ENCODE results near the gene FAM163B.

The FAM163B gene

DNA sequence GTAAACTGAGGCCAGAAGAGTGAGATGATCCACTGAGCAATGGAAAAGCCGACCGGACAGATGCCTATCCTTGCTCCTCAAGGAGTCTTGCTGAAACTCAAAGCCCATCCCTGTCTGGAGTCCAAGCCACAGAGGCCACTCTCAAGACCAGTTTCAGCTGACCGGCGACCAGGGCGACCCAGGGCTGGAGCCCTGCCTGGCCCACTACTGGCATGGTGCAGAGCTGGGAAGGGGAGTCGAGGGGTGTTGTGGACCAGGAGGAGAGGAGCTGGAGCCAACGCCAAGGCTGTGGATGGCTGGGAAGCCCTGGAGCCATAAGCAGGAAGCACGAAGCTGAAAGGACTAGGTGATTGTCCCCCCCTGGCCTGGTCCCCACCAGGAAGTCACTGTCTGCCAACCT is 22.1 kb downstream of the FAM163B start:
- DNase-seq (ENCODE audit: low spot score): no peak
- Histone ChIP-seq H3K27ac (ENCODE audit: poor library complexity, severe bottlenecking) (no peak overlapping the region), H3K4me1 (ENCODE audit: insufficient read depth, poor library complexity, severe bottlenecking) (no peaks in the 10 kb centered on the region), H3K27me3 (ENCODE audit: insufficient read depth, poor library complexity, severe bottlenecking) (peaks cover 15% of the 10 kb centered on the region), H3K36me3 (ENCODE audit: low read depth) (no peaks in the 10 kb centered on the region), H3K4me3 (ENCODE audit: severe bottlenecking) (no peak overlapping the region), H3K9me3 (ENCODE audit: severe bottlenecking) (no peaks in the 10 kb centered on the region)
- no peak for ATAC-seq (ENCODE audit: low read depth)
- TF ChIP-seq, protein P1, sequence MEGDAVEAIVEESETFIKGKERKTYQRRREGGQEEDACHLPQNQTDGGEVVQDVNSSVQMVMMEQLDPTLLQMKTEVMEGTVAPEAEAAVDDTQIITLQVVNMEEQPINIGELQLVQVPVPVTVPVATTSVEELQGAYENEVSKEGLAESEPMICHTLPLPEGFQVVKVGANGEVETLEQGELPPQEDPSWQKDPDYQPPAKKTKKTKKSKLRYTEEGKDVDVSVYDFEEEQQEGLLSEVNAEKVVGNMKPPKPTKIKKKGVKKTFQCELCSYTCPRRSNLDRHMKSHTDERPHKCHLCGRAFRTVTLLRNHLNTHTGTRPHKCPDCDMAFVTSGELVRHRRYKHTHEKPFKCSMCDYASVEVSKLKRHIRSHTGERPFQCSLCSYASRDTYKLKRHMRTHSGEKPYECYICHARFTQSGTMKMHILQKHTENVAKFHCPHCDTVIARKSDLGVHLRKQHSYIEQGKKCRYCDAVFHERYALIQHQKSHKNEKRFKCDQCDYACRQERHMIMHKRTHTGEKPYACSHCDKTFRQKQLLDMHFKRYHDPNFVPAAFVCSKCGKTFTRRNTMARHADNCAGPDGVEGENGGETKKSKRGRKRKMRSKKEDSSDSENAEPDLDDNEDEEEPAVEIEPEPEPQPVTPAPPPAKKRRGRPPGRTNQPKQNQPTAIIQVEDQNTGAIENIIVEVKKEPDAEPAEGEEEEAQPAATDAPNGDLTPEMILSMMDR (IDR thresholded peaks at IDR 0.05; ENCODE audit: poor library complexity, severe bottlenecking): no peak

DNA sequence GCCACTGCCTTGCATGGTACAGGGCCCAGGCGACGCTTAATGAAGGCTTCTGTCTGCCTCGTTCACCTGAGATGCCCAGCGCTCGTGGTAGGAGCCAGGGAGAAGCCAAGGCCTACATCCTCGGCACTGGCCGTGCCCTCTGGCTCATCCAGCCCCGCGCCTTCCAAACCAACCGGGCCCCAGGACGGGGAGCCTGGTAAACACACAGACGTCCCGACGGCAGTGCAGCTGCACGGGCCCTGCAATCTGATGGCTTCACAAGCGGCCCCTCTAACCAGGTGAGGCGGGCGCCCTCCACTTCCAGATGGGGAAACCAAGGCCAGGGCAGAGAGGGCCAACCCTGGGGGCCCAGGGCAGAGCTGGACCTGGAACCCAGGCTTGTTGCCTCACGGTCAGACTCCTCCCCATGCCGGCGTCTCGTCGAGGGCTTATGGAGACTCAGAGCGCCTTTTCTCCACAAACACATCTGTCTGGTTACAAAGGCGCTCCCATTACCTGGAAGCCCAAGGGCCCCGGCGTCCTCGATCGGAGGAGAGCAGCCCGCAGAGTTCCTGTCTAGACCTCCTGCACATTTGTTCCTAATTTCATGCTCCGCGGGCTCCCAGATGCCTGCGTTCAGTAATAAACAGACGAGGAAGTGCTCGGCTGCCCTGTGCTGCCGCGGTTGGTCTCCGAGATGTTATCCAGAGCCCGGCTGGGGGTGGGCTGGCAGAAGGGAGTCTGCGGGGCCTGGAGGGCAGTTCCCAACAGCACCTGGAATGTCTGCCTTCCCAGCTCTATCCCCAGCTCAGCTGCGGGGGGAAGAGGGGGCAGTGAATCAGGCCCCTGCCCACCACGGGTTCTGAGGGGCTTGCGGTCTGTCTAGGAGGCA is 23.5 kb downstream of the FAM163B start:
- ATAC-seq (ENCODE audit: low read depth) (no peak), DNase-seq (ENCODE audit: low spot score) (no peak)
- Histone ChIP-seq H3K9me3 (ENCODE audit: severe bottlenecking) (no peaks in the 10 kb centered on the region), H3K36me3 (ENCODE audit: low read depth) (no peaks in the 10 kb centered on the region), H3K4me1 (ENCODE audit: insufficient read depth, poor library complexity, severe bottlenecking) (no peaks in the 10 kb centered on the region), H3K4me3 (ENCODE audit: severe bottlenecking) (no peak overlapping the region), H3K27me3 (ENCODE audit: insufficient read depth, poor library complexity, severe bottlenecking) (peaks cover 23% of the 10 kb centered on the region), H3K27ac (ENCODE audit: poor library complexity, severe bottlenecking) (no peak overlapping the region)
- TF ChIP-seq, protein P1 (IDR thresholded peaks at IDR 0.05; ENCODE audit: poor library complexity, severe bottlenecking): no peak

DNA sequence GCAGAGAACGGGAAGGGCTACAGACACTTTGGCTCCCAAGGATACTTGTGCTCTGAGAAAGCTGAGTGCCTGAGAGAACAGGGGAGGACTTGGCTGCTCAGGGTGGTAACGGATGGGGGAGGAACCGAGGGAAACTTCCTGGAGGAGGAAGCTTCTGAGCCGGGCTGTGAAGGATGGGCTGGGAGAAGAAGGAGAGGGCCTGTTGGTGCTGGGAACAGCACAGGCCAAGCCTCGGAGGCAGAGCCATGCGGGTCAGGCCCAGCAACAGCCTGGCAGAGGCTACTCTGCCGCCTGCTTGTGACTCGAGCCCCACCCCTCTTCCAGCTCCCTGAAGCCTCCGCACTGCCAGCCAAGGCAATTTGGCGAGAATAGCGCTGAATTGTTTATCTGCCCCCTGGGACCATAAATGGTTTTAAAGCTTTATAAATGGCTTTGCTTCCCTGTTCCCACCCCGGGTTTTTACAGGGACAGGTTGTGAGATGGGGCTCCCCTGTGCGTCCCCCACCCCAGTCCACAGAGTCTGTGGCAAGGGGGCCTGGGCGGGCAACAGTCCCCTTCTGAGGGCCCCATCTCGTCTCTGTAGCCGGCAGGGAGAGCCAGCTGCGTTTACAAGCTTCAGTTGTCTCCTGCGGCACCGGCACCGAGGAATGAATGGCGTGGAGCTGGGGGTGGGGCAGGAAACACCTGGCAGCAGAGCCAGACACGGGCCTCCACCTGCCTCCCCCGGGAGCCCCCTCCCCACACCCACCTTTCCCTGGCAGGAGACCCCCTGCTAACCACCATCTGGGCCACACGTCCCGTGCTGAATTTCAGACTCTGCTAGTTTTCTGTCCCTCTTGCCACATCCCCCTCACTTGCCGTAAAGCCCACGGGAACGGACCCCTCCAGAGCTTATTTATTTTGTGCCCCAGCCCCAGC is 24.4 kb downstream of the FAM163B start:
- no peaks in the 10 kb centered on the region for H3K4me1 ChIP-seq (ENCODE audit: insufficient read depth, poor library complexity, severe bottlenecking)
- H3K27ac ChIP-seq (ENCODE audit: poor library complexity, severe bottlenecking): no peak overlapping the region
- no peaks in the 10 kb centered on the region for H3K36me3 ChIP-seq (ENCODE audit: low read depth)
- no peak overlapping the region for H3K4me3 ChIP-seq (ENCODE audit: severe bottlenecking)
- ATAC-seq (ENCODE audit: low read depth) (no peak), DNase-seq (ENCODE audit: low spot score) (no peak)
- peaks cover 28% of the 10 kb centered on the region for H3K27me3 ChIP-seq (ENCODE audit: insufficient read depth, poor library complexity, severe bottlenecking)
- H3K9me3 ChIP-seq (ENCODE audit: severe bottlenecking): no peaks in the 10 kb centered on the region
- TF ChIP-seq, protein P1 (IDR thresholded peaks at IDR 0.05; ENCODE audit: poor library complexity, severe bottlenecking): no peak

DNA sequence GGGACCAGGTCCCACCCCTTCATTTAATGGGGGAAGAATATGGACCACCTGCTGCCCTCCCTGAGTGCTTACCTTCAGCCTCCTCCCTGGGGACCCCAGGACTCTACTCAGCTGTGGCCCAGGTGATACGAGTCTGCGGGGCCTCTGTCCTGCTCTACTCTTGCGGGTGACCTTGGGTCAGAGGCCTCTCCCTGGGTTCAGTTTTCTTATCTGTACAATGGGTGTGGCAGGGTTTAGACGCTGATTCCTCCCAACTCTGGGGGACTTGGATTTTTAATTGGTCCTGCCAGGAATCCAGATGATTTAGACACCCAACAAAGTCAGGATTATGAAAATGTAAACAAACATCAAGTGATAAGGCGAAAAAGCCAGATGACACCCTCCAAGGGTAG is 25.0 kb downstream of the FAM163B start:
- ATAC-seq (ENCODE audit: low read depth) (no peak), DNase-seq (ENCODE audit: low spot score) (no peak)
- TF ChIP-seq, protein P1 (IDR thresholded peaks at IDR 0.05; ENCODE audit: poor library complexity, severe bottlenecking): no peak
- Histone ChIP-seq H3K9me3 (ENCODE audit: severe bottlenecking) (no peaks in the 10 kb centered on the region), H3K4me3 (ENCODE audit: severe bottlenecking) (no peak overlapping the region), H3K27me3 (ENCODE audit: insufficient read depth, poor library complexity, severe bottlenecking) (peaks cover 28% of the 10 kb centered on the region), H3K27ac (ENCODE audit: poor library complexity, severe bottlenecking) (no peak overlapping the region), H3K4me1 (ENCODE audit: insufficient read depth, poor library complexity, severe bottlenecking) (no peaks in the 10 kb centered on the region), H3K36me3 (ENCODE audit: low read depth) (no peaks in the 10 kb centered on the region)

Data from RWPE2 (cell line).